Raji (cell line): ENCODE results near the gene SP6.

Experiments used
- POLR2A ChIP-seq: IDR thresholded peaks from 2 replicates; pipeline ENCODE4 v1.6.1; 2011; ENCODE audit warnings: low read depth, low read length, control low read depth; ENCODE audit not compliant: insufficient read depth

Gene SP6

DNA sequence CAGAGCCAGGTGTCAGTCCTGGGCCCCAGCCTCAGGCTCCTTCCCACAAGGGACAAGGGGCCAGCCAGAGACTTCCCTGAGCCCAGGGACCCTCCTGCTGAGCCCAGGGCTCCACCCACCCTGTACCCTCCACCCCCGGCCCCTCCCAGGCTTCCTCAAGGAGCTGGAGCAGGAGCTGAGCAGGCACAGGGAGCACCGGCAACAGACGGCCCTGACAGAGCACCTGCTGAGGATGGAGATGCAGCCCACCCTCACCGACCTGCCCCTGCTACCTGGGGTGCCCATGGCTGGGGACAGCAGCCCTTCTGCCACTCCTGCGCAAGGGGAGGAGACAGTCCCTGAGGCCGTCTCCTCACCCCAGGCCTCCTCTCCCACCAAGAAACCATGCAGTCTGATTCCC lies 14.4 kb downstream of the SP6 start:
- TF ChIP-seq POLR2A: no peak

GRCh38 chr17:47834756-47835155 lies 16.2 kb downstream of the SP6 start:
- TF ChIP-seq POLR2A: no peak

DNA sequence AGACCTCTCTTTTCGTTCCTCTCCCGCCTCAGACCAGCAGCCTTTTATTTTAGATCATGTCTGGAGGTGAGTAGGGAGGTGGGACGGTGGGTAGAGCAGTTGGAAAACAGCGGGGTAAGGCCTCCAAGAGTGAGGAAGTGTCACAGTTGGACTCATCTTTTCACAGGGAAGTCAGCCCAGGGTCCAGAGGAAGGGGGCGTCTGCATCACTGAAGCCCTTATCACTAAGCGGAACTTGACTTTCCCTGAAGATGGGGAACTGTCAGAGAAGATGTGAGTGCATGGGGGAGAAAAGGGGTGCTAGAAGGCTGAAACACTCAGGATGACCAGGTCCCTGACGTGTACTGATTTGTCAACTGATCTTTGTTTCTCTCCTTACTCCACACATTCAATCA lies 19.0 kb downstream of the SP6 start:
- TF ChIP-seq POLR2A: no peak

DNA sequence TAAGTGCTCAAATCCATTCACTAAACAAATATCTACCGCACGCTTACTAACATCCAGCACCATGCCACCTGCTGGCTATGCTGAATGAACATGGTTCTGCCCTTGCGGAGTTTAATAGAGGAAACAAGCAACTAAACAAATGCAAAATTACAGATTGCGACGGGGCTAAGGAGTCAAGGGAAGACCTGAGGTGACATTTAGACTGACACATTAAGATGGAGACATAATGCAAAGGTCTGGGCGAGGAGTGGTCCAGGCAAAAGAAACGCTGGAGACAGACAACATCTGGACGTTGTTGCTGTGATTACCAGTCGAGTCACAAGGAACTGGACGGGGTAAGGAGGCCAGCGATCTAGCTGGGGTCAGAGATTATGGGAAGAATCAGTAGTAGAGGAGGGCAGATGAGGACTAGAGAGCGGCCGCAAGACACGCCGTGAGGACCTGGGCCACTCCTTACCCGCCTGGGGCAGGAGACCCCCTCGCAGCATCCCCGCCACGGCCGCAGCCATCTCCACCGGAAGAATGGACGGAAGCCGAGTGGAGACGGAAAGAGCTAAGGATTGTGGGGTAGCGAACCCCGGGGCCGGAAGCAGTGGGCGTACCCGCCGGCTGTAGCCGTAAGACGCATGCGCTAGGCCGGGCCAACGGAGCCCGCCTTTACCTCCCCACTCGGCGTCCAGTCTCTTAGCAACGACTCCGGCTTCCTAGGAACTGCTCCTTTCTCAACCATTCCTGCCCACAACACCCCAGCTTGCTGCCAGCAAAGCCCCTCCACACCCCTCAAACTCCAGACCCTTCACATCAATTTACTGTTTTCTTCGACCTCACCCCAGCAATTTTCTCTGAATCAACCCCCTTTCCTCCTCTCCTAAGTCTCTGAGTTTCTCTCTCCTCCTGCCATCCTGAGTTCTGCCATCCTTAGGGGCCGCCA lies 19.7 kb downstream of the SP6 start, which contains the start of the genes LRRC46 and MRPL10:
LRRC46 (plus strand) TSS at position 668 of the 931 bp plus-strand sequence. CDS start 320 bp downstream, outside the sequence.
MRPL10 (minus strand) TSS at position 539 of the 931 bp plus-strand sequence; CDS start at position 509, 30 bp downstream.
- TF ChIP-seq POLR2A: peak; percentile 99

DNA sequence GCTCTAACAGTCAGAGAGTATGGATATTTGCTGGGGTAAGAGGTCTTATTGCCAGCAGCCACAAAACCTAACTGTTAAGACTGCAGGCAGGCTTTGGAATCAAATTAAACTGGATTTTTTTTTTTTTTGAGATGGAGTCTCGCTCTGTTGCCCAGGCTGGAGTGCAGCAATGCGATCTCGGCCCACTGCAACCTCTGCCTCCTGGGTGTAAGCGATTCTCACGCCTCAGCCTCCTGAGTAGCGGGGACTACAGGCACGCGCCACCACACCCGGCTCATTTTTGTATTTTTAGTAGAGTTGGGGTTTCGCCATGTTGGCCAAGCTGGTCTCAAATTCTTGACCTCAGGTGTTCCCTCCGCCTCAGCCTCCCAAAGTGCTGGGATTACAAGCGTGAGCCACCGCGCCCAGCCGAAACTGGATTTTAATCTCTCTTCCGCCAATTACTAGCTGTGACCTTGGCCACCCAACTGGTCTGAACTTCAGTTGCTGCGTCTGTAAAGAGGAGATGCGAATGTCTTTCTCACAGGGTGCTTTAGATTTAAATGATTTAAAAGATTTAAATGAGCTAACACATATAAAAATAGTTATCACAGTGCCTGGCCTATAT lies 20.5 kb downstream of the SP6 start:
- no peak for TF ChIP-seq POLR2A

DNA sequence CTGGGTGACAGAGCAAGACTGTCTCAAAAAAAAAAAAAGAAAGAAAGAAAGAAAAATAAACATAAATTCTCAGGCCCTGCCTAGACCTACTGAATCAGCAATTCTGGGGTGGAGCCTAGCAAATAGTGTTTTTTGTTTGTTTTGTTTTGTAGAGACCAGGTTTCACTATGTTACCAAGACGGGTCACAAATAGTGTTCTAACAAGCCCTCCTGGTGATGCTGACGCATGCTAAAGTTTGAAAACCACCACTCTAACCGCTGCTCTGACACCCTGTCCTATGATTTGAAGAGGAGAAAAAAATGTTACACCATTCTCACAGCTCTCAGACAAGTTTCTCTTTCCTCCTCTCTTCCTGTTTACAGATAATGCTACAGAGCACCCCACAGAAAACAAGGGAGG lies 21.1 kb downstream of the SP6 start:
- no peak for TF ChIP-seq POLR2A

DNA sequence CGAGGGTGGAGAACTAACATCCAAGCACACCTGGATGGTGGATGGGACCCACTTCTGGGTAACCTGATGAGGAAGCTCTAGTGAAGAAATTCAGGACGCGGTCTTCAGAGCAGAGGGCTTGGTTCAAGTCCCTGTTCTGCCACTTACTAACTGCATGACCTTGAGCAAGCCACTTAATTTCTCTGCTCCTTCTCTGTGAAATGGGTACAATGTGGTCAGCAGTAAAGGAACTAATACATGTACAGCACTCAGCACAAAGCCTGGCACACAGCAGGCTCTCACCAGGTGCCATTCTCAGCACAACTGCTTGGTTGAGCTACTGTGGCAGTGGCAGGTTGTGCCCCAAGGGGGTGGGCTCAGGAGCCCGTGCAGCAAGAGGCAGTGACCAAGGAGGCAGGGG lies 27.4 kb downstream of the SP6 start:
- no peak for TF ChIP-seq POLR2A

DNA sequence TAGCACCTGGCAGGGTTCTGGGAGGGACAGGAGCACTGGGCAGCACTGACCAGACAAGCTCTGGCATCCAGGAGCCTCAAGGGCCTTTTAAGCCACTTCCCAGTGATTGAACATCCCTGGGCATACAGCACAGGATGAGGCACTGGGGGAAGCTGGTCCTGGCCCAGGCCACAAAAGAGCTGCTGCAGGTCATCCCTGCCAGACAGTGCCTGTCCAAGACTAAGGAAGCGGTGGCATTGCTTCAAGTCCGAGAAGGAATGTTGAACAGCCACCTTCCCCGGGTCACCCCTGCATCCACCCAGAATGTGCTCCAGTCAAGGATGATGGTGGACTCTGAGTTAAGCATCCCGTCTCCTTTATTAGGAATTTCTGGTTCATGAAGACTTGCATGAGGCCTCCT lies 28.2 kb downstream of the SP6 start:
- TF ChIP-seq POLR2A: no peak

- peak; percentile 92 for TF ChIP-seq POLR2A
Measured at GRCh38 chr17:47821424-47822391, 29.3 kb downstream of the SP6 start, which contains the start of gene OSBPL7. OSBPL7 (minus strand) TSS chr17:47821794; CDS start chr17:47820278, 1,516 bp downstream.

DNA sequence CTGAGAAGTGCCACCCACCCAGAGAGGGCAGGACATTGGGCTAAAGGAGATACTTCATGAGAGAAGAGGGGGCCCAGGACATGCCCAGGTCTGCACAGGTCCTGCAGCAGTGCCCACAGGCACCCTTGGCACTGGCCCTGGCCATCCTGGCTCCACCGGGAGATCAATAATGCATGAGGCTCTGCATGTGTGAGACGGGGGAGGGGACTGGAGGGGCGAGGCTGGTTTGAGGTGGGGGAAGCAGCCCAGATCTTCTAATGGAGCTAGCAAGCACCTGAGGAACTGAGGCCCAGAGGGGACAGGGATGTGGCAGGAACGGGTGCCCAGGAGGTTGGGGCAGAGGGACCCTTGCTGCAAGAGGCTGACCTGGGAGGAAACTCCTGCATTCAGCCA lies 29.9 kb downstream of the SP6 start:
- TF ChIP-seq POLR2A: no peak

DNA sequence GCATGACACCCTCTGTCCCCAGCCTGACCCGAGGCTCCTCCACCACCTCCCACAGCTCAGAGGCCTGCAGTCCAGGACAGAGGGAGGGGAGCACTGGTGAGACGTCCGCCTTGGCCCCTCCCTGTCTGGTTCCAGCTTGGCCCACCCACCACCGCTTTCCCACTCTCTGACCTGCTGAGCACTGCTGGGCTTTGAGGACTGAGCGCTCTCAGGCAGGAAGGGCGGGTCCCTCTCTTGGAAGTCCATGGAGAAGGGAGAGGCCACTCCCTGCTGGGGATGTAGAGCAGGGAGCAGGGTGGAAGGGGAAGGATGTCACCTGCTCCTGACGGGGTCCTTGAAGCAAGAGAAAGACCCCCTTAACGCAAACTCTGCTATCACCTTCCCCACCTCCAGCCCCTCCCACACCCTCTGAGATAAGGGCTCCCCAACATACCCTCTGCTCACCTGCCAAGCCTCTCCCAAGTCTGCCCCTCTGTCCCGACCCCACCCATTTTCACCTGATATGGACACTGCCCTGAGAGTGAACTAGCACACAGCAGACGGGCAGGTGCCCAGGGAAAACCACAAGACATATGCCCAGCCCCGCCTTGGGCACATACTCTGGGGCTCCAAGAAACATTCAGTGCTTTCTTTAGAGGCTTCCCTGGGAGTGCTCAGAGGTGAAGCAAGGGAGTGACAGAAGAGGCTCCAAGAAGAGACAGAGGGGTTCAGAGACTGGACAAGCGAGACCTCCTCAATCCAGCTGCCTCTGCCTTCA lies 30.8 kb downstream of the SP6 start:
- TF ChIP-seq POLR2A: no peak

DNA sequence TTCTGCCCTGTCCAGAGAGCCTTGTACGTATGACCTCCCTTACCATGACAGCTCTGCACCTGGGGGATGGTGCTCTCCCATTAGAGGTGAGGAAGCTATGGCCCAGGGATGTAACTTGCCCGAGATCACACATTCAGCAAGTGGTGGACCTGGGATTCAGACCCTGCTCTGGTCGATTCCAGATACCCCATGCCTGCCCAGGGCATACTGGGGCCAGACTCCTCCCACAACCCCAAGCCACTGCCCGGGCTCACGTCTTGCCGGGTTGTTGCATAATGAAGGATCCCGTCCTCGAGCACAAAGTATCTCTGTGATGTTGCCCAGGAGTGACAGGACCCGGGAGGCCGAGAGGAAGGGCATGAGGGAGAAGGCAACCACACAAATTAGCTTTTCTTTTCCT lies 31.5 kb downstream of the SP6 start:
- no peak for TF ChIP-seq POLR2A

DNA sequence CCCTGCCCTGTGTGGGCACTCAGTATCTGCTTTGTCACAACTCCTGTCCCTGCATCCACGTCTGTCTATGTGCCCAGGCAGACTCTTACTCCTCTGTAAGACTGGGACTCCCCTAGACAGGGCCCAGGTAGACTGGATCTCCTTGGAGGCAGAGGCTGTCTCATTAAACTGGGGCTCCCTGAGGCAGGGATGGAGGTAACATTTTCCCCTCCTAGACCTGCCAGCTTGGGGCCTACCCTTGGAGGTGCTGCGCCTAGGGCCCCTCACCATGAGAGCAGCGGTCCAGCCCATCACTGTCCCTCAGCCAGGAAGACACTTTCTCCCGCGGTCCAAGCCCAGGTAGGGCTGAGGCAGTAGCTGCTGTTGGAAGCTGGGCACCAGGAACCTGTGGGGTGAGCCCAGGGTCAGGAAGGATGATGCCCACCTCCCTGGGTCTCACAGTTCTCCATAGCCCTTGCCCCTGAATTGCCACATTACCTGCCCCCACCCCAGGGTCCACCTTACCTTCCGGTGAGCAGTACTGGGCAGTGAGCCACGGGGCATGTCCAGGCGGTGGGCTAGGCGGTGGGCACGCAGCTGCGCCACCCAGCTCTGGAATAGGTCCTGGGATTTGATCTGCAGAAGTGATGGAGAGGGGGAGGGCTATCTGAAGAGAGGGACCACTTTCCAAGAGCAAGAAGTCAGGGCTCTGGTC lies 32.8 kb downstream of the SP6 start:
- TF ChIP-seq POLR2A: no peak

GRCh38 chr17:47816947-47817346 lies 34.0 kb downstream of the SP6 start:
- no peak for TF ChIP-seq POLR2A
